ENCODE measurements around the gene SLC9A1.

DNA sequence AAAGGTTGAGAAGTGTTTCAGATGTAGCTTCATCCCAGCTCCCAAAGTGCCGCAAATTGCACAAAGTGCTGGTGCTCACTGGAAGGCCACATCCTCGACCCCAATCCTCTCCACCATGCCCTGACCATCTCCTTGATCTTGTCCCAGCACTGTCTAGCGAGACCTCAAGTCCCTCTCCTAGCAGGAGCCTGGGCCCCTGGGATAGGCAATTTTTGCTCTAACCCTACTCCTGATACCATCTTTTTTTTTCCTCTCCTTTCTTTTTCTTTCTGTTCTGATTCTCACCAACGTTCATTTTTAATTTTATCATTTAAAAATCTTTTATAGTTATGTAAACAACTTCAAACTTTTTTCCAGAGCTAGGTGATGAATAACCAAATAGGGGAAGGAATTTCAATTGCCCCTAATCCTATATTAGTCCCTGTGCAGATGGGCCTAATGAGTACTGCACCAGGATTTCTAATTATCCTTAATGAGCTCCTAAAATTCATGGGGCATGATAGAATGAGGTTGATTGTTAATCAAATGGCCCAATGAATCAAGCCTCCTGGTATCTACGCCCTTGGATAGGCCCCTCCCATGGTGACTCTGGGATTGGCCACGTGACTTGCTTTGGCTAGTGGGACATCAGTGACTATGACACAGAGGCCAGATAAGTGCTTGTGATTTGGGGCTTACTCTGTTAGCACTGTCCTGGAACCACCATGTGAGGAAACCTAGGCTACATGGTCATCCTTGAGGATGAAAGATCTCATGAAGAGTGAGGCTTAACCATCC is 100.8 kb downstream of the SLC9A1 start:
- TF ChIP-seq, protein P1, sequence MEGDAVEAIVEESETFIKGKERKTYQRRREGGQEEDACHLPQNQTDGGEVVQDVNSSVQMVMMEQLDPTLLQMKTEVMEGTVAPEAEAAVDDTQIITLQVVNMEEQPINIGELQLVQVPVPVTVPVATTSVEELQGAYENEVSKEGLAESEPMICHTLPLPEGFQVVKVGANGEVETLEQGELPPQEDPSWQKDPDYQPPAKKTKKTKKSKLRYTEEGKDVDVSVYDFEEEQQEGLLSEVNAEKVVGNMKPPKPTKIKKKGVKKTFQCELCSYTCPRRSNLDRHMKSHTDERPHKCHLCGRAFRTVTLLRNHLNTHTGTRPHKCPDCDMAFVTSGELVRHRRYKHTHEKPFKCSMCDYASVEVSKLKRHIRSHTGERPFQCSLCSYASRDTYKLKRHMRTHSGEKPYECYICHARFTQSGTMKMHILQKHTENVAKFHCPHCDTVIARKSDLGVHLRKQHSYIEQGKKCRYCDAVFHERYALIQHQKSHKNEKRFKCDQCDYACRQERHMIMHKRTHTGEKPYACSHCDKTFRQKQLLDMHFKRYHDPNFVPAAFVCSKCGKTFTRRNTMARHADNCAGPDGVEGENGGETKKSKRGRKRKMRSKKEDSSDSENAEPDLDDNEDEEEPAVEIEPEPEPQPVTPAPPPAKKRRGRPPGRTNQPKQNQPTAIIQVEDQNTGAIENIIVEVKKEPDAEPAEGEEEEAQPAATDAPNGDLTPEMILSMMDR (IDR thresholded peaks at IDR 0.05): no peak
- TF ChIP-seq POLR2A (IDR thresholded peaks at IDR 0.05): no peak

Measured in adrenal gland (tissue), 5 donors.